HT-29 (cell line): ENCODE measurements around the gene ZNF365. TPM values are rescaled to one million over a fixed set of nuclear protein-coding genes. Genes with fewer than 3 reads are reported as not detected.

Experiments
- DNase-seq: peaks from one replicate; pipeline ENCODE4 v3.0.0-alpha.2; 2015; ENCODE audit warnings: low spot score
- small RNA-seq: library from RNA; depleted of rRNA; stranded (forward); fragments of <200 nt; gene quantifications from one replicate; pipeline ENCODE3, GENCODE V24; 2014
- total RNA-seq: library from RNA; depleted of rRNA; stranded (reverse); fragments of >200 nt; shearing (Covaris generic); gene quantifications from 2 replicates; pipeline ENCODE4 v1.2.3, GENCODE V29; 2014; rRNA removed

The ZNF365 gene
- total RNA-seq, 1 experiment from 2014 or later, result not detected

GRCh38 chr10:62414359-62414758 lies 40.2 kb downstream of the ZNF365 start:
- DNase-seq, result peak; percentile 3

- DNase-seq, result no peak
Observed at GRCh38 chr10:62422068-62422590, 48.0 kb downstream of the ZNF365 start.

DNA sequence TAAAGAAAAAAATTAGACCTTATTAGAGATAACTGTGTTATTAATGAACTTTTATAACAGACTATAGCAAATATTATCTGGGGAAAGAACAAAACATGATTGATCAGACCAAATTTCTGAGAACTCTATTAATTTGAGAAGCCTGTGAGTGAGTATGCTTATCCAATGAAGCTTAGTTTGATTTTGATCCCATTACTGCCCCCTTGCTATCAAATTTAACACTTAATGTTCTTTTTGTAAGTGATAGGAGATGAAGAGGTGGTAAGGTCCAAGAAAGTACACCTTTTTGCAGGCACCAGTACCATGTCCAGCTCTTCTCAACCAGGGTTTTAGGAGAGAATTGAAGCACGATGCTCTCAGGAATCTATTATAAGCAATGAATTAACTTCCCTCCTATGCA lies 49.9 kb downstream of the ZNF365 start:
- peak; percentile 25 for DNase-seq

GRCh38 chr10:62426086-62426485 lies 51.9 kb downstream of the ZNF365 start:
- DNase-seq, result no peak

DNA sequence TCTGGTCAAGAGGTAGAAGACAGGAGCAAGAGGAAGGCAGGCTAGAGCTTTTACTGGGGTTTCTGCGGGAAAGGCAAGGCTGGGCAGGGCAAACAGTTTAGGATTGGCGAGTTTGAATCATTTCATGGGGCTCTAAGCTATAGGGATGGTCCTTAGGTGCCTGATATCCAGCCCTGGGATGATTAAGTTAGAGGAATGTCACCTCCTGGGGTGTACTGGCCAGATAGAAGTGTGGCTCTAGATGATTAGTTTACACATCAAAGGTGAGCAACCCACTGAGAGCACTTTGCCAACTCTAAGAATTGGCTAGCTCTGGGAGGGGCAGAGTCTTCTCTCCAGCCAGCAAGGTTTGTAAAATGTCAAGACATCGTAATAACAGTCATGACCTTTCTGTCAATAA lies 52.4 kb downstream of the ZNF365 start:
- no peak for DNase-seq

GRCh38 chr10:62430881-62431280 lies 56.7 kb downstream of the ZNF365 start:
- no peak for DNase-seq

GRCh38 chr10:62433181-62433692 lies 59.1 kb downstream of the ZNF365 start:
- peak; percentile 44 for DNase-seq

DNA sequence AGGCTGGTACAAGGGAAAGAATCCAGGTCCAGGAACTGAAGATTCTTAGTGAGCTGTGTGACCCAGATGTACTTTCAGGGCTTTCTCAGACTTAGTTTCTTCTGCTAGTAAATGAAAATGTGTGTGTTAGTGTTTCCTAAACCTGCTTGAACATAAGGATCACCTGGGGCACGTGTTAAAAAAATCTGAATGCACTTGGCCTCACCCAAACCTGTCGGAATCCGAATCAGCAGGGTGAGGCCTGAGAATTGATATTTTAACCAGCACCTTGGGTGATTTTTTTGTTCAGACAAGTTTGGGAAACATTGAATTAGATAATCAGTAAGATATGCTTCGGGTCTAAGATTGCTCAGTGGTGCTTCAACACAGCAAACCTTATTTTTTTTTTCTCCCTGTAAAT lies 59.7 kb downstream of the ZNF365 start:
- DNase-seq, result no peak

GRCh38 chr10:62437696-62438095 lies 63.5 kb downstream of the ZNF365 start:
- DNase-seq, result peak; percentile 86

DNA sequence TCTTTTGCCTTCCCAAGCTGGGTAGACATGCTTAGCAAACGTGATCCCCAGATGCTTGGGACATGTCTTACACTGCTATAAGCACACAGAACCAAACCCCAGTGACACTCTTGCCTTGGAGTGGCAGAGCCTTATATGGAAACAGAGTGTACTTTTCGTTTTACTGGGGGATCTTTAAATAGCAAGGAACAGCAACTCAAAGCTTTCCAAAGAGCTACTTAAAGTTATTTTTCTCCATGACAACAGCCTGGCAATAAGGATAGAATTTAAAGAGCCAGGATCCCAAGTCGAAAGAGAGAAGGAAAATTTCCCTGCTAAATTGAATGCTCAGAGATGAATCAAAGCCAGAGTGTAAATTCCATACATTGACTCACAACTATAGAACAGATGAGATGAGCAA lies 67.8 kb downstream of the ZNF365 start:
- no peak for DNase-seq

DNA sequence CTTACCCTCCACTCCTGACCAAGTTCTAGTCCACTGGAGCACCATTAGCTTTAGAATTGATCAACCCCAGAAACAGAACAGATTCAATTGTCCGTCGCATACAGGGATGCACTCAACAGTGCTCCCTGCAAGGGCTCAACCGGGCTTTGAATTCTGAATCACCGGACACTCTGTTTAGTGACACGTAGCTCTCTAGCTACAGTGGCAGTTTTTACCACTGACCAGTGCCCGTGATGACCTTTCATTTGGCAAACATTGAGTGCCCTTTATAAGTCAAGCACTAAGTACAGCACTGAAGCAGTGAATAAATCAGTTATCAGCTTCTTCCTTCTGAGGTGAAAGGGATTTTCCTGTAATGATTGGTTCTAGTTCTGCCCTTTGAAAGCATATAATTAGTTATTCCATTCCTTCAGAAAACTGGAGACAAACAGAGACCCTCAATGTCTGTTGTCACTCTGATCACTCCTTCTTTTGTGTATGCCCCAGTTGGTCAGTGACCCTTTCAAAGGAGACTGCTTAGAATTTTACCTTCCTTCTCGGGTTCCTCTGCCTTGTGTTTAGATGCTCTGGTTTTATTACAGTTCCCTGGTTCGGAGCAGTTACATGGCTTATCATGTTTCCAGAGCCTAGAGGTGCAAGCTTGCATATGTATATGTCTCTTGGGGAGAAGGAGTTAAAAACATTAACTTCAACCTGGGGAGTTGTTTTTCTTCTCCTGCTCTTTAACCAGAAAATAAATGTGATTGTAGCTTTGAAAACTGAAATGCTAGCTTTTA lies 68.9 kb downstream of the ZNF365 start:
- no peak for DNase-seq

DNA sequence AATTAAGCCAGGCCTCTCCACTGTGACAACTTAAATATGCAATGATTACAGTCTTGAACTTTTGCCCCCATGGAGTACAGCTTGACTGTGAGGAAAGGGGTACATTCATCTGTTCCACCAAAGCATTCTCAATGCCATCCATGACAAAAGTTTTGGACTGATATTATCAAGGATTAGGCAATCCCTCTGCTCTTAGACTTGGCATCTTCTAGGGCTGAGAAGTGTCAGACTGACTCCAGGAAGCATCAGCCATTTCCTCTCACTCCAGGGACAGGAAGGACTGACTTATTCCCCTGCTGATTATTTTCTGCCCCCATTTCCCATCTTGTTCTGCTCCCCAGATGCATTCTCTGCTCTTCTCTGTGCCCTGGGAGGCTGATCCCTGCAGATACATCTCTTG lies 69.7 kb downstream of the ZNF365 start:
- no peak for DNase-seq

GRCh38 chr10:62446627-62447026 lies 72.5 kb downstream of the ZNF365 start:
- no peak for DNase-seq

DNA sequence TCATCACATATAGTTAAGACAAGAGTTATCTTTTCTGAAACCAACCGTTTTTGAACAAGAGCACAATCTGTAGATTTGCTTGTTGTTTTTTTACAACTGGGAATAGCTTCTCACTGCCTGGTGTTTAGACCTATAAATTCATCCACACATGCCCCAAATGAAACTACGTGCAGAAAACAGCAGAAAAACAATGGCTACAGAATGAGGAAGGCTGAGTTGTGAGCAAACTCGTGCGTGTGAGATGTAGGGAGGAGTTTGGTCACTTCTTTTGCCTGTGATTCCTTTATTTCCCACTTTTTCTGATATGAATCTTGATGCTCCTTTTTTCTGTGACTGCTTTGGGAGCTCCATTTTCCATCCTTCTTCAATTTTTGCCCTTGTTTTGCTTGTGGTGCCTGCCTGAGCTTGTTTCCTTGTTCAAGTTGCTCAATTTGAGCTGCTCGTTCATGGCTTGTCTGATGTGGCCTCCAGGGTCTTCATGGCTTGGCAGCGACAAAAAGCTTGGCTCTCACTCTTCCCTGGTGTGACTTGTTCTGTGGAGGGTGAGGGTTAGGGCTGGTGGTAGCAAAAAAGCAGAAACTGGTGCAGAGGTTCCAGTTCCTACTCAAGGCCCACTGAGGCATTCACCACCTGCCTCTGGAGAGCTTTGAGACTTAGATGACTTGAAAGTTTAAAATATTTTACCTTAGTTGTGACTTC lies 76.9 kb downstream of the ZNF365 start:
- DNase-seq, result no peak

GRCh38 chr10:62451611-62451975 lies 77.4 kb downstream of the ZNF365 start:
- DNase-seq, result no peak

Small RNA genes within 50 kb of the gene (small RNA-seq; reads per million reads assigned to genes)
- gene RN7SL591P, result not detected

Other genes with a start within 250 kb of the ZNF365 start
- gene RTKN2, start 105.5 kb upstream of the ZNF365 start, total RNA-seq, result 3.7 TPM in 2 replicates